Measurements from ENCODE around the gene SEC14L1.

GRCh38 chr17:77147357-77147801, 6.6 kb downstream of the SEC14L1 start:
- TF ChIP-seq GABPA (IDR thresholded peaks at IDR 0.05 in 1 of 2, conservative IDR thresholded peaks at IDR 0.05 in 1 of 2) (no peak), CTCF (IDR thresholded peaks at IDR 0.05; ENCODE audit: low read depth, low read length, missing input control) (no peak)
